ENCODE measurements around the gene ANGPTL7.

DNA sequence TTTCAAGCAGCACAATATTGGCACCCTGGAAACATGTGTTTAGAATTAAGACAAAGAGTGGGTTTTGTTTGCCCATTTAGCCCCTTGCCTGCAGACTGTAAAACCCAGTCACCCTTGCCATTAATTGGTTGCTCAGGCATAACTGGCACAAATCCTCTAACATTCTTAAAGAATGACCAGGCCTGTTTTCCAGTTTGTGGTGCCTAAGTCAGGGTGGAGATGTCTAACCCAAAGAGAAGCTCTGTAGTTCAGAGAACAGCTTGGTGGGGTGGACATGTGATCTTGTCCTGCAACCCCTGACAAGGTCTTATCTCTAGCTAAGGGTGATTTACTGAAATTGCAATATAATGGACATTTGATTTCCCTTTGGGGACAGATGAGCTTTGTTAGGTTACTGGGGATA lies 8.8 kb upstream of the ANGPTL7 start:
- no peak for TF ChIP-seq EP300 (IDR thresholded peaks at IDR 0.05)
- TF ChIP-seq, protein P1, sequence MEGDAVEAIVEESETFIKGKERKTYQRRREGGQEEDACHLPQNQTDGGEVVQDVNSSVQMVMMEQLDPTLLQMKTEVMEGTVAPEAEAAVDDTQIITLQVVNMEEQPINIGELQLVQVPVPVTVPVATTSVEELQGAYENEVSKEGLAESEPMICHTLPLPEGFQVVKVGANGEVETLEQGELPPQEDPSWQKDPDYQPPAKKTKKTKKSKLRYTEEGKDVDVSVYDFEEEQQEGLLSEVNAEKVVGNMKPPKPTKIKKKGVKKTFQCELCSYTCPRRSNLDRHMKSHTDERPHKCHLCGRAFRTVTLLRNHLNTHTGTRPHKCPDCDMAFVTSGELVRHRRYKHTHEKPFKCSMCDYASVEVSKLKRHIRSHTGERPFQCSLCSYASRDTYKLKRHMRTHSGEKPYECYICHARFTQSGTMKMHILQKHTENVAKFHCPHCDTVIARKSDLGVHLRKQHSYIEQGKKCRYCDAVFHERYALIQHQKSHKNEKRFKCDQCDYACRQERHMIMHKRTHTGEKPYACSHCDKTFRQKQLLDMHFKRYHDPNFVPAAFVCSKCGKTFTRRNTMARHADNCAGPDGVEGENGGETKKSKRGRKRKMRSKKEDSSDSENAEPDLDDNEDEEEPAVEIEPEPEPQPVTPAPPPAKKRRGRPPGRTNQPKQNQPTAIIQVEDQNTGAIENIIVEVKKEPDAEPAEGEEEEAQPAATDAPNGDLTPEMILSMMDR (IDR thresholded peaks at IDR 0.05) = no peak
